GDM1 (cell line): Measurements from ENCODE around the gene CNOT11.
"Not testable (repeated sequence)": the region's sequence is repeated elsewhere in the genome, so short reads cannot be mapped to it uniquely, and the experiment has no call there.

Experiments
- DNase-seq: peaks from one replicate; lab custom pipeline; 2025; lab: John Stamatoyannopoulos, UW

CNOT11 gene

GRCh38 chr2:101245468-101245867, 7.2 kb upstream of the CNOT11 start:
- not testable (repeated sequence) for DNase-seq

DNA sequence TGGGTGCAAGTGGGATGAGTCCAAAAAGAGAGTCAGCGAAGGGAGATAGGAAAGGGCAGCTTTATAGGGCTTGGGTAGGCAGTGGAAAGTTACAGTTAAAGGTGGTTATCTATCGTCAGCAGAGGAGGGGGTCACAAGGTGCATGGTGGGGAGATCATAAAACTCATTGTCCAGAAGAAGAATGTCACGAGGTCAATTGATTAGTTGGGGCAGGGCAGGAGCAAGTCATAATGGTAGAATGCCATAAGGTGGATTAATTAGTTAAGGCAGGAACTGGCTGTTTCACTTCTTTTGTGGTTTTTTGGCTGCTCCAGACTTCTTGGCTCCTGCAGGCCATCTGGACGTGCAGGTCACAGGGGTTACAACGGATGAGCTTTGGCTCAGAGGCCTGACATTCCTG, 3.9 kb upstream of the CNOT11 start:
- DNase-seq: not testable (repeated sequence)

GRCh38 chr2:101249826-101250225, 2.9 kb upstream of the CNOT11 start:
- DNase-seq: no peak

DNA sequence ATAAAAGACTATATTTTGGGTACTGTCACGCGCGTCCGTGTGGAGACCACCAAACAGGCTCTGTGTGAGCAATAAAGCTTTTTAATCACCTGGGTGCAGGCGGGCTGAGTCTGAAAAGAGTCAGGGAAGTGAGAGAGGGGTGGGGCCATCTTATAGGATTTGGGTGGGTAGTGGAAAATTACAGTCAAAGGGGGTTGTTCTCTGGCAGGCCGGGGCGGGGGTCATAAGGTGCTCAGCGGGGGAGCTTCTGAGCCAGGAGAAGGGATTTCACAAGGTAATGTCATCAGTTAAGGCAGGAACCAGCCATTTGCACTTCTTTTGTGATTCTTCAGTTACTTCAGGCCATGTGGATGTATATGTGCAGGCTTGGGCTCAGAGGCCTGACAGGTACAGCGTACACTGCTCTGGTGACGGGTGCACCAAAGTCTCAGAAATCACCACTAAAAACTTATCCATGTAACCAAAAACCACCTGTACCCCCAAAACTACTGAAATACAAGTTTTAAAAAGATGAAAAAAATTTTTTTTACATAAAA, 1.4 kb upstream of the CNOT11 start:
- DNase-seq: not testable (repeated sequence)

DNA sequence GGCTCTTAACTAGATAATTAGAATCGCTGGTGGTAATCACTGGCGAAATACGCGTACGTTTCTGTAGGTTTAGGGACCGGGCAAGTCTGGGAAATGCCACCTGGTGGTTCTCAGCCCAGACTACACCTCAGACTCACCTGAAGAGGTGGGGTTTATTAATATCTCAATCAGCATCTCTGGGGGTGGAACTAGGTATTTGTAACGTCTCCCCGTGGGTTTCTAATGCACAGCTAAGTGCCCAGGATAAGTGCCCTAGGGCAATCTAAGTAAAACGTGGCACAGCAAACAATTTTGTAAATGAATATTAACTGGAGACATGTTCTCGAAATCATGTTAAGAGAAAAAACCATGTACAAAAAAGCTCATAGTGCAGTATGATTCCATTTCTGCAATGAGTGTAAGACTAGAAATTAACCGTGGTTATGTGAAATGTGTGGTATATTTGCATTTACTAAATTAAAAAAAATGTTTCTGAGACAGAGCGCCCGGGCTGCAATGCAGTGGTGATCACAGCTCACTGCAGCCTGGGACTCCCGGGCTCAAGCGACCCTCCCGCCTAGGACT, 760 bp upstream of the CNOT11 start:
- no peak for DNase-seq

DNA sequence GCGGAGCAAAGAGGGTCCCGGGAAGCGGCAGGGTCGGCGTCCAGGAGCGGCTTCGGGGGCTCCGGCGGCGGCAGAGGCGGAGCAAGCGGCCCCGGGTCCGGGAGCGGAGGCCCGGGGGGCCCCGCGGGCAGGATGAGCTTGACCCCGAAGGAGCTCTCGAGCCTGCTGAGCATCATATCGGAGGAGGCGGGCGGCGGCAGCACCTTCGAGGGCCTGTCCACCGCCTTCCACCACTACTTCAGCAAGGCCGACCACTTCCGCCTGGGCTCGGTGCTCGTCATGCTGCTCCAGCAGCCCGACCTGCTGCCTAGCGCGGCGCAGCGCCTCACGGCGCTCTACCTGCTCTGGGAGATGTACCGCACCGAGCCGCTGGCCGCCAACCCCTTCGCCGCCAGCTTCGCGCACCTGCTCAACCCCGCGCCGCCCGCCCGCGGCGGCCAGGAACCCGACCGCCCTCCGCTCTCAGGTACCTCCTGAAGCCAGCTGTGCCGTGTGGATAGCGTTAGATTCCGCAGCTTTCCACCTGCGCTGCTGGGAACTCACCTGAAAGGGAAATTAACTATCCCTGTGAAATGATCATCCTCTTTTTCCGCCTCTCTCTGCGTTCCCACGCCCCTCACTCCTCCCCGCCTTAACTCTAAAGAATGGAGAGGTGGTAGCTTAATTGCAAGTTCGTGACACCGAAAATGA, 472 bp downstream of the CNOT11 start:
- peak; percentile 45 for DNase-seq

DNA sequence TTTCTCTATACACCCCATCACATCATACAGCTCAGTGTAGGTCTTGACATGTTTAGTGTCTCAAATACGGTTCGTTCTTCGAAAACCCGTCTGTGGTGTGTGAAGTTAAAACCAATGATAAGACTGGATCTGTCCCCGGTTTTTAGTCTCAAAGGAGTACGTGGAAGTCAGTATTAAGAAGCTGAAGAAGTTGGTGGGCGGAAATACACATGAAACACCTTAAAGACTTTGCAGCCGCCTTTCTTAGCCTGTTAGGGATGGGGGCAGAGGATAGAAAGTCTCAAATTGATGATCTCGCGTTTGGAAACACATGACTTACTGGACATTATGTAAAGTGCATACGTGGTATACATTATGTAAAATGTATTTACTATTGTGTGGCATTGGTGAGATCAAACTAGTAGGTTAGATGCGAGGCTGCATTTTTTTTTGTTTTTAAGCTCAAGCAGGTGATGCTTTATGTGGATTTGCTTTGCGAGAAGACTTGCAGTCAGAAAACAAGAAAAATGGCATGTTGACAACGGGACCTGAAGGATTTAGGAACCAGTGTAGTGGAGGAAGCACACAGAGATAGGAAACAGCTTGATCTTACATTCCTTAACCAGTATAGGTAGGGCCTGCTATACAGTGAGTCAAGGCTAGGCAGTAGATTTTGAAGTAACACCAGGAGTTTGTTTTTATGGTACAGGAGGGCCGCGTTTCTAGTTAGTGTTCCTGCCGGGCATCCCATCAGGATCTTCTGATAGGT, 1.2 kb downstream of the CNOT11 start:
- DNase-seq: no peak

GRCh38 chr2:101255501-101255900, 2.8 kb downstream of the CNOT11 start:
- no peak for DNase-seq

GRCh38 chr2:101256316-101256715, 3.6 kb downstream of the CNOT11 start:
- no peak for DNase-seq

DNA sequence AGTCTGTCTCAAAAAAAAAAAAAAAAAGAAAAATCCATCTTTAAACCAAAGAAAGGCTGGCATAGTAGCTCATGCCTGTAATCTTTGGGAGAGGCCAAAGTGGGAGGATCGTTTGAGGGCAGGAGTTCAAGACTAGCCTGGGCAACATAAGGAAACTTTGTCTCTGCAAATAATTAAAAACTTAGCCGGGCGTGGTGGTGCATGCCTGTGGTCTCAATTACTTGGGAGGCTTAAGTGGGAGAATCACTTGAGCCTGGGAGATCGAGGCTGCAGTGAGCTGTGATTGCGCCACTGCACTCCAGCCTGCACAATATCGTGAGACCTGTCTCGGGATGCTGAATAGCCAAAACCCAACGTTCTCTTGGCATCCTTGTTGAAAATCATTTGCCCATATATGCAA, 6.1 kb downstream of the CNOT11 start:
- no peak for DNase-seq

DNA sequence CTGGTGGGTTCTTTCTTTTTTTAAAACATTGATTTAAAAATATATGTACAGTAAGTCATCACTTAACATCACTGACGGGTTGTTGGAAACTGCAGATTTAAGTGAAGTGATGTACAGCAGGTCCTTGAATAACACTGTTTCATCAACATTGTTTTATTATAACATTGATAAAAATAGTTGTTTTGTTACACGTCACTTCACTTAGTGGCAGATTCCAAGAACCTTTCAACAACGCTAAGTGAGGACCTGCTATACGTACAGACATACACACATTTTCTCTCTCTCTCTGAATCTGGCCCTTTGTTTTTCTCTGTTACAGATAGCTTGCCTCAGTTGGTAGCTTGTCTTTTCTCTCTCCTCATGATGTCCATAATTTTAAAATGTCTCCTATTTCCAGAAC, 9.5 kb downstream of the CNOT11 start:
- no peak for DNase-seq

- DNase-seq: no peak
Observed at GRCh38 chr2:101263377-101263800, 10.7 kb downstream of the CNOT11 start.

- no peak for DNase-seq
Observed at GRCh38 chr2:101264360-101264939, 11.8 kb downstream of the CNOT11 start.

DNA sequence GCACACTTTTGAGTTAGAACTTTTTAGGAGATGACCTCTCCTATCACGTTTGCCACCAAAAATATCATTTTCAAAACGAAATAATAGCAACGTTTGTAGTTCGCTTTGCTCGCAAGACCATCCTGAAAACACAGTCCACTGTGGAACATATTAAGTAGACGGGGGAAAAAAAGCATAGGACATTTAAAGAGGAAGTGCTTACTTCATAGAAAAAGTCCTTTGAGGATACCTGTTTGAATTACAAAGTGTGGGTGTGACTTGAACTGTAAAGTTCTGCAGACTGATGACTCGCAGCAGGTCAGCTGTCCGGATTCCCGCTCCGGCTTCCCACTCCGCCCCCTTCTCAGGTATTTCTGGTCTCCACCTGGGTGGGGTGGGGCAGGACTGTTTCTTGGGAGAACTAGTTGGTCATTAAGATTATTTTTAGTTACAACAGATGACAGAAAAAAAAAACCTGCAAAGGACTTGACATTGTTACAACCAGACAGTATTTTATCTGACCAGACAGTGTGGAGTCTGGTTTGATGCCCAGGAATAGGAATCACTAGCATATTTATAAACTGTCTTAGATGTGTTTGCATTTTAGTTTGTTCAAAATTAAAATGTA, 13.3 kb downstream of the CNOT11 start:
- DNase-seq: no peak

DNA sequence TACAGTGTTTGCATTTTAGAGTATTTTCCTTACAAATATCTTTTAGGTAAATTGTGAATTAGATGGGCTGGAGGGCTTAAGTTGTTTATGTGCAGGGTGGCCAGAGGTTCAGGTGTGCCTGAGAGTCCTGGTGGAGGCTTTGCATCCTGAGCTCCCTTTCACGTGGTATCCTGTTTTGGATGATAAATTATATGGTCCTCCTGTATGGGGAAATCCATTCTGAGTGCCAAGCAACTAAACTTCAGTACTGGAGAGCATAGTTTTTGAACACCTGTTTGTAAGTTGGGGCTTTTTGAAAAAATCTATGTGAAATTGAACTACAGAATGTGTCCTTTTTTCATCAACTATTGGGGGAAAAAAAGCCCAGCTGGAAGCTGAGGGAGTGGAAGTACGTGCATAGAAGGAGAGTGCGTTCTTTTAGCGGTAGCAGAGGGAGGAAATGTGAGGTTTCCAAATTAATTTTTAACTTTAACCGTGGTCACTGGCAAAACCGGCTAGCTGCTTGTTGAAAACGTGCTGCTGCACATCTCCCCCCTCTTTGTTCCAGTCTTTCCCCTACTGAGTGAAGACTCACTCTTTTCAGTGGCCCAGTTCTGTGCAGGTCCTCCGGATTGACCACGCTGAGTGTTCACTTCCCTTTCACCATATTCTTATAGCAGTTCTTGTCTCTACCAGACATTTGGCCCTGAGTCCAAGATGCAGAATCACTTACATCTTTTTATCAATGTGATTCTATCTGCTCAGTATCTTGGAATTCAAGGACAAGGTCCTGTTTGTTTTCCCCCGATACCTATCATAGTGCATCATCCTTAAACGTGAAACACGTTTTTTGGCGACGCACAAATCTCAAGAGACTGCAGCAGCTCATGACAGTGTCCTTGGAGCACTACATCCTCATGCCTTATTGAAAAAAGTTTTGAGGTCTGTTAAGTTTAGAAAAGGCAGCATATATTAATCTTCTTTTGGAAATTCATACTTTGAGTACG, 15.3 kb downstream of the CNOT11 start:
- no peak for DNase-seq

DNA sequence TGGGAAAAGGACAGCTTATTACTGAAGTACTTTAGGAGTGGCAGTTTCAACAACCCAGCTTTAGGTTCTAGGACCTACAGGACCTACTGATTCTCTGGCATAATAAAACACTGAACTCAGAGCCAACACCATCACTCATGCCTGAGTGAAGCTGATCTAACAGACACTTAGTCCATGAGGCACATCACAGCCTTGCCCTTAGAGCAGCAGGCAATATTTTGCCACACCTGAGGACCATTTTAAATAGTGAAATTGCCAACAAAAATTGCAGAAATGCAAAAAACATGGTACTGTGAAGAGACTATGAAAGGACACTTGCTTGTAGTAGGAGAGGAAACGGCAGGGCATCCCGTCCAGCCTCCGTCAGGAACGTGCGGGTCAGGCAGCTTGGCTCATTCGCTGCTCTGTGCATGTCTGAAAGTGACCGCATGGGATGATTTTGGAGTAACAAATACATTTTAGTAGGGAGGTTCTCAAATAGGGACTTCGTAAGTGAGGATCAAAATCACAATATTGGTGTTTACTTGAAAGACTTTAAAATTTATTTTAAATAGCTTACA, 18.1 kb downstream of the CNOT11 start:
- no peak for DNase-seq

GRCh38 chr2:101272045-101272784, 19.5 kb downstream of the CNOT11 start:
- no peak for DNase-seq

GRCh38 chr2:101273056-101273455, 20.4 kb downstream of the CNOT11 start:
- DNase-seq: no peak

DNA sequence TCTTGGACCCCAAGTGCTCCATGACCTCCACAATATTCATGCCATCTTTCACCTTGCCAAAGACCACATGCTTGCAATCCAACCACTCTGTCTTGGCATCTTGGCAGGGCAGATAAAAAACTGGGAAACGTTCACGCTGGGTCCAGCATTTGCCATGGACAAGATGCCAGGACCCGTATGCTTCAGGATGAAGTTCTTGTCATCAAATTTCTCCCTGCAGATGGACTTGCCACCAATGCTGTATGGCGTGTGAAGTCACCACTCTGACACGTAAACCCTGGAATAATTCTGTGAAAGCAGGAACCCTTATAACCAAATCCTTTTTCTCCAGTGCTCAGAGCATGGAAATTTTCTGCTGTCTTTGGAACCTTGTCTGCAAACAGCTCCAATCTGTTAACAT, 21.5 kb downstream of the CNOT11 start:
- DNase-seq: no peak

GRCh38 chr2:101277111-101277510, 24.4 kb downstream of the CNOT11 start:
- DNase-seq: no peak
